VCaP (cell line): Measurements from ENCODE around the gene NRM.

ENCODE experiments used
- H3K27ac ChIP-seq: fragments of 450-650 bp; 2 replicates; pipeline ENCODE4 v1.5.1; 2017
- TF ChIP-seq, protein P1 (sequence below): fragments of 450-650 bp; conservative IDR thresholded peaks from 2 replicates; pipeline ENCODE4 v1.5.1; 2017; ENCODE audit warnings: mild to moderate bottlenecking, moderate library complexity

Gene NRM

DNA sequence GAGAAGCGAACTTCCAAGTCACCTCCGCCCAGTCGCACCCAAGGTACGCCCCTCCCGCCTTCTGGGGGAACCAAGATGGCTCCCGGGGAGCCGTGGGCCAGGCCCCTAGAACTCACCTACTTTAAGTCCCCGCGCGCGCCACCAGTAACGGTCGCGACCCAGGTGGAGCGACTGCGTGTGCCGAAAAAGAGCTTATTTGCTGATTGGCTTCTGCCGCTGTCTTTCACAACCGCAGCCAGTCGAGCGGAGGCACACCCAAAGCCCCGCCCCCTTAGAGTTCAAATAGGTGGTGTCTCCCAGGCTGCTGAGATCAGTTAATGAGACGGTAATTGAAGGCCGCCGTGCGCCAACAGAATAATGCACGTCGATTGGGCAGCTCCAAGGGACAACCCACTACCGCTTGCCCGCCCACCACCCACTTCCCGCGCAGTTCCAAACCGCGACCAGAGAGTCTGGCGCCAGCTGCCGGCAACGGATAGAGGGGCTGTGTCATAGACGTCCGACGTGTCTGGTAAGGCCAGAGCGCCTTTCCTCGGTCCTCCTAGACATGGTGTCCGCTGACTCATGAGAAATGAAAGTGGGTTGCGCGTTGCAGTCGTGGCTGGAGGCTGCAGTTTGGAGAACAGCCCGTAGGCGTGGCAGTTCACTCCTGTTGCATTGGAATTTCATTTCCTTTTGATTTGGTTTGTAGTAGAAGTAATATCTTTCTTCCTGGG lies 26.5 kb upstream of the NRM start, which contains the start of gene MDC1:
Gene MDC1 (minus strand): TSS at position 153 of the 716 bp plus-strand sequence. CDS start 2,106 bp downstream, outside the sequence.
- H3K27ac ChIP-seq = peak within 1 kb of the TSS; percentile 89
- TF ChIP-seq, protein P1, sequence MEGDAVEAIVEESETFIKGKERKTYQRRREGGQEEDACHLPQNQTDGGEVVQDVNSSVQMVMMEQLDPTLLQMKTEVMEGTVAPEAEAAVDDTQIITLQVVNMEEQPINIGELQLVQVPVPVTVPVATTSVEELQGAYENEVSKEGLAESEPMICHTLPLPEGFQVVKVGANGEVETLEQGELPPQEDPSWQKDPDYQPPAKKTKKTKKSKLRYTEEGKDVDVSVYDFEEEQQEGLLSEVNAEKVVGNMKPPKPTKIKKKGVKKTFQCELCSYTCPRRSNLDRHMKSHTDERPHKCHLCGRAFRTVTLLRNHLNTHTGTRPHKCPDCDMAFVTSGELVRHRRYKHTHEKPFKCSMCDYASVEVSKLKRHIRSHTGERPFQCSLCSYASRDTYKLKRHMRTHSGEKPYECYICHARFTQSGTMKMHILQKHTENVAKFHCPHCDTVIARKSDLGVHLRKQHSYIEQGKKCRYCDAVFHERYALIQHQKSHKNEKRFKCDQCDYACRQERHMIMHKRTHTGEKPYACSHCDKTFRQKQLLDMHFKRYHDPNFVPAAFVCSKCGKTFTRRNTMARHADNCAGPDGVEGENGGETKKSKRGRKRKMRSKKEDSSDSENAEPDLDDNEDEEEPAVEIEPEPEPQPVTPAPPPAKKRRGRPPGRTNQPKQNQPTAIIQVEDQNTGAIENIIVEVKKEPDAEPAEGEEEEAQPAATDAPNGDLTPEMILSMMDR = no peak; the same call in 1 of the 2 replicates

DNA sequence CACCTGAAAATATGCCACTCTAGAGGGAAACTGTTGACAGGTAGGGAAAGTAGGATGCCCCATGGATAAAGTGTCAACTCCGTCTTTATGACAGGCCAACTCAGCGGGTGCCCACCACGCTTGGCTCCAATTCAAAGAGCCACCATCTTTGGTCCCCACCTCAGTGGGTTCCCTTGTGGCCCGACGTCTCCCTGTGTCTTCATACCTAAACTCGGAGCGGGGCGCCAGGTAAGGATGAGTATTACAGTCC lies 26.0 kb upstream of the NRM start:
- TF ChIP-seq, protein P1 = no peak
- peak overlapping the region; percentile 89 for H3K27ac ChIP-seq

DNA sequence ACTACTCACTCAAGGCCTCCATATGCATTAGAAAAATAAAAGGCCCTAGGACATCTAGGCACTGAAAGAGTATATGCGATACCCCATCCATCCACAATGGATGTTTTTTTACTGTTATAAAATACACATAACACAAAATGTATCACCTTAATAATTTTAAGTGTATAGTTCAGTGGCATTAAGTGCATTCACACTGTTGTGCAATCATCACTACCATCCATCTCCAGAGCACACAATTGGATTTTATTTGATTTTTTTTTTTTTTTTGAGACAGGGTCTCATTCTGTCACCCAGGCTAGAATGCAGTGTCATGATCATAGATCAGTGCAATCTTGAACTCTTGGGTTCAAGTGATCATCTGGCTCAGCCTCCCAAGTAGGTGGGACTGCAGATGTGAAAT lies 23.5 kb upstream of the NRM start:
- TF ChIP-seq, protein P1 = no peak
- H3K27ac ChIP-seq = no peak overlapping the region

DNA sequence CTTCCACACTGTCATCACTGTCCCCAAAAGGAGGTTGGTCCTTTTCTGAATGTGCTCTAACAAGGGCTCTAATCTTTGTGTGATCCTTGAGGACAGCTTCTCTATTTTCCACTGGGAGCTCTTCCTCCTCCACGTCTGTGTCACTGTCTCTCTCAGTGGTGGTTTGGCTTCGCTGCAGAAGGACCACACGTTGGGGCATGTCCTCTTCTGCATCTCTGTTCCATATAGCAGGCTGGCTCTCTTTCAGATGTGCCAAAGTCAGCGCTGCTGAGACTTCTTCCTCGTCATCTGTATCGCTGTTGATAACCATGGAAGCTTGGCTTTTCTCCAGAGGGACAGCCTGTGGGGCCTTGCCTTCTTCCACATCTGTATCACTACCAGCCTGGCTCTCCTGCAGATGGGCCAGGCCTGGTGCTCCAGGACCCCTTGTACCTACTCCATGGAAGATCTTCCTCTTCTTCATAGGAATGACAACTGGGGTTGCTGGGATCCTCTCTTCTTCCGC lies 21.7 kb upstream of the NRM start:
- TF ChIP-seq, protein P1 = no peak
- H3K27ac ChIP-seq = no peak overlapping the region

DNA sequence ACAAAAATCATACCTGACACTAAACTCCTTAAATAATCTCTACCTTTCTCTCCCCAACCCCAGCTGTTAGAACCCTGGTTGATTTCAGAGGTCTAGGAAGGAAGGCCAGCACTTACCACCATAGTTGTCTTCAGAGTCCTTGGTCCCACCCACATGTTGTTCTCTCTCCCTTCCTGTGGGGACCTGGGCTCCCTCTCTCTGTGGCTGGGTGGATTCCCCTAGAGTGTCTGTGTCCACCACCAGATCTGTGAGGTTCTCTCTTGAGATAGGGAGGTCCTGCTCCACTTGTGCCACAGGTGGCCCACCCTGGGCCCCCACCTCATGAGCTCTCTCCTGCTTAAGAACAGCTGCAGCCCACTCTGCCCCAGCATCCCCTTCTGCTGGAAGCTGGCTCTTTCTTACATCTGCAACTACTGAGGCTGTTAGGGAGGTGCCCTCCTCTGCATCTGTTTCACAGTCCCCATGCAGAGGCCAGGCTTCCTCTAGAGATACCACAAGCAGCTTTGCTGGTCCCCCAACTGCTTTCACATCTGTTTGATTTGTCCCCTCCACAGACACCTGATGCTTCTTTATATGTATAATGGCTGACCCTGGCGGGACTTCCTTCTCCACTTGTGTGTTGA lies 21.1 kb upstream of the NRM start:
- no peak overlapping the region for H3K27ac ChIP-seq
- TF ChIP-seq, protein P1 = no peak

DNA sequence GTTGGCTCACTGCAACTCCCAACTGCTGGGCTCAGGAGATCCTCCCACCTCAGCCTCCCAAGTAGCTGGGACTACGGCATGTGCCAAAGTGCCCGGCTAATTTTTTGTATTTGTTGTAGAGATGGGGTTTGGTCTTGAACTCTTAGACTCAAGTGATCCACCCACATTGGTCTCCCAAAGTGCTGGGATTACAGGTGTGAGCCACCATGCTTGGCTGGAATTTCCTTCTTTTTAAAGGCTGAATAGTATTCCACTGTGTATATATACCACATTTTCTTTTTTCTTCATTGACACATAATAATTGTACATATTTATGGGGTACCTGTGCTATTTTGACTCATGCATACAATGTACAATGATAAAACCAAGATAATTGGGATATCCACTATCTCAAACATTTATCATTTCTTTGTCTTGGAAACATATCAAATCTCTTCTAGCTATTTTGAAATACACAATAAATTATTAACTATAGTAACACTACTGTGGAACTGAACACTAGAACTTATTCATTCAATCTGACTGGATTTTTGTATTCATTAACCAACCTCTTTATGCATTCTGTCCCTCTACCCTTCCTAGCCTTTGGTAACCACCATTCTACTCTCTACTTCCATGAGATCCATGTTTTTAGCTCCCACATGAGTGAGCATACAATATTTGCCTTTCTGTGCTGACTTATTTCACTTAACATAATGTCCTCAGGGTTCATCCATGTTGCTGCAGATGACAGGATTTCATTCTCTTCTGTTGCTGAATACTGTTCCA lies 18.5 kb upstream of the NRM start:
- TF ChIP-seq, protein P1 = no peak
- H3K27ac ChIP-seq = no peak overlapping the region

DNA sequence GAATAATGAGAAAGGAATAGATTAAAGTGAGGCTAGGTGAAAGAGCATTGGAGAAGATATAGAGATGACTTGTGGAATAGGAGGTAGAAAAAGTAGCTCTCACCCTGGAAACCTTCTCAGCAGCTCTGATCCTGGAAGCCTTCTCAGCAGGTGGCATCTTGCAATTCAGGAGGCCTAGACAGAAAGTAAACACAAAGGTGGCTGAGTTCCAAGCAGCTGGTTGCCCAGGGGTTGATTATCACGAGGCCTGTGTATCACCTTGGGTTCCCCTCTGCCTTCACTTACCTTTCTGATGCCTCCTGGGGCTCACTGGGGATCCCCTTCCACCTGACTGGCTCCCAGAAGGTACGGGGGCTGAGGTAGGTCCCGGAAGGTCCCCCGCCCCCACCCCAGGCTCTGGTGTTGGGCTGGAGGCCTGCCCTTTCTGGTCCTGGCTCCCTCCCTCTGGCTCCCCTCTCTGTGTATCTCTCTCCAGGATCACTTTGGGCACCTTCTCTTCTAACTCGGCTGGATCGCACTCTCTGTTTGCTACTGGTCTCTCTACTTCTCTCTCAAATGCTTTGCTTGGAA lies 16.6 kb upstream of the NRM start:
- H3K27ac ChIP-seq = peak overlapping the region; percentile 16; the same call in 1 of the 2 replicates
- TF ChIP-seq, protein P1 = no peak
